Memory B cell (primary cell): ENCODE results near the gene NR2C1.

ENCODE experiments used
- ATAC-seq: fragments of 150-1000 bp; cut with Tn5 transposase; 2 replicates; pipeline ENCODE4 v1.10.0; 2021; ENCODE audit warnings: low read depth, mild to moderate bottlenecking, moderate library complexity
- DNase-seq, 2 donors: peaks; one replicate each; pipeline ENCODE4 v3.0.0; 2022; ENCODE audit warnings: low spot score in 2 of 2
- H3K27ac Mint-ChIP-seq: one replicate; pipeline ENCODE4 v1.8.0; 2022; ENCODE audit warnings: mild to moderate bottlenecking, moderate library complexity, mixed read lengths
- H3K27me3 Mint-ChIP-seq: one replicate; pipeline ENCODE4 v1.8.0; 2022; ENCODE audit warnings: mixed read lengths
- H3K36me3 Mint-ChIP-seq: one replicate; pipeline ENCODE4 v1.8.0; 2022; ENCODE audit warnings: mild to moderate bottlenecking, mixed read lengths
- H3K4me1 Mint-ChIP-seq: one replicate; pipeline ENCODE4 v1.8.0; 2022; ENCODE audit warnings: mixed read lengths
- H3K4me3 Mint-ChIP-seq: one replicate; pipeline ENCODE4 v1.8.0; 2022; ENCODE audit warnings: mild to moderate bottlenecking, moderate library complexity, mixed read lengths
- H3K9me3 Mint-ChIP-seq: one replicate; pipeline ENCODE4 v1.8.0; 2022; ENCODE audit warnings: mixed read lengths

NR2C1 gene

GRCh38 chr12:95066091-95066855 lies 7.1 kb downstream of the NR2C1 start:
- DNase-seq (no peak), ATAC-seq (no peak)
- Mint-ChIP-seq H3K4me3 (no peak overlapping the region), H3K9me3 (no peaks in the 10 kb centered on the region), H3K4me1 (peaks cover 13% of the 10 kb centered on the region), H3K36me3 (peaks cover 18% of the 10 kb centered on the region), H3K27me3 (no peaks in the 10 kb centered on the region), H3K27ac (no peak overlapping the region)

GRCh38 chr12:95060951-95061350 lies 12.5 kb downstream of the NR2C1 start:
- no peak for ATAC-seq
- Mint-ChIP-seq H3K4me1 (peaks cover 3% of the 10 kb centered on the region), H3K27ac (no peak overlapping the region), H3K27me3 (no peaks in the 10 kb centered on the region), H3K4me3 (no peak overlapping the region), H3K36me3 (peaks cover 15% of the 10 kb centered on the region), H3K9me3 (no peaks in the 10 kb centered on the region)
- no peak for DNase-seq

GRCh38 chr12:95059984-95060383 lies 13.4 kb downstream of the NR2C1 start:
- DNase-seq (no peak), ATAC-seq (no peak)
- Mint-ChIP-seq H3K4me1 (peaks cover 3% of the 10 kb centered on the region), H3K27ac (no peak overlapping the region), H3K36me3 (peaks cover 15% of the 10 kb centered on the region), H3K4me3 (no peak overlapping the region), H3K9me3 (no peaks in the 10 kb centered on the region), H3K27me3 (no peaks in the 10 kb centered on the region)

GRCh38 chr12:95057424-95057823 lies 16.0 kb downstream of the NR2C1 start:
- no peaks in the 10 kb centered on the region for H3K27me3 Mint-ChIP-seq
- DNase-seq (no peak), ATAC-seq (no peak)
- no peak overlapping the region for H3K4me3 Mint-ChIP-seq
- no peaks in the 10 kb centered on the region for H3K9me3 Mint-ChIP-seq
- H3K4me1 Mint-ChIP-seq: no peaks in the 10 kb centered on the region
- H3K36me3 Mint-ChIP-seq: peaks cover 13% of the 10 kb centered on the region
- no peak overlapping the region for H3K27ac Mint-ChIP-seq

- Mint-ChIP-seq H3K9me3 (no peaks in the 10 kb centered on the region), H3K27me3 (no peaks in the 10 kb centered on the region), H3K4me1 (no peaks in the 10 kb centered on the region), H3K27ac (no peak overlapping the region), H3K36me3 (peaks cover 9% of the 10 kb centered on the region), H3K4me3 (no peak overlapping the region)
- DNase-seq (no peak), ATAC-seq (no peak)
Observed at GRCh38 chr12:95055057-95055456, 18.4 kb downstream of the NR2C1 start.

- H3K36me3 Mint-ChIP-seq: peaks cover 9% of the 10 kb centered on the region
- ATAC-seq: no peak
Observed at GRCh38 chr12:95054206-95054605, 19.2 kb downstream of the NR2C1 start.

GRCh38 chr12:95051241-95051640 lies 22.2 kb downstream of the NR2C1 start:
- Mint-ChIP-seq H3K27ac (no peak overlapping the region), H3K36me3 (peaks cover 18% of the 10 kb centered on the region), H3K9me3 (no peaks in the 10 kb centered on the region), H3K4me3 (no peak overlapping the region), H3K27me3 (no peaks in the 10 kb centered on the region), H3K4me1 (no peaks in the 10 kb centered on the region)
- ATAC-seq (no peak), DNase-seq (no peak)

More at GRCh38 chr12:95054206-95054605, 19.2 kb downstream of the NR2C1 start:
- no peak overlapping the region for H3K27ac Mint-ChIP-seq
- H3K9me3 Mint-ChIP-seq: no peaks in the 10 kb centered on the region
- H3K4me1 Mint-ChIP-seq: no peaks in the 10 kb centered on the region
- no peaks in the 10 kb centered on the region for H3K27me3 Mint-ChIP-seq
- DNase-seq: no peak
- no peak overlapping the region for H3K4me3 Mint-ChIP-seq

GRCh38 chr12:95037906-95038305 lies 35.5 kb downstream of the NR2C1 start:
- Mint-ChIP-seq H3K36me3 (peaks cover 12% of the 10 kb centered on the region), H3K4me3 (no peak overlapping the region), H3K4me1 (peaks cover 2% of the 10 kb centered on the region), H3K9me3 (no peaks in the 10 kb centered on the region), H3K27me3 (no peaks in the 10 kb centered on the region), H3K27ac (no peak overlapping the region)
- DNase-seq (no peak), ATAC-seq (no peak)

- Mint-ChIP-seq H3K4me1 (peaks cover 2% of the 10 kb centered on the region), H3K4me3 (no peak overlapping the region), H3K36me3 (peaks cover 2% of the 10 kb centered on the region), H3K27ac (no peak overlapping the region), H3K27me3 (no peaks in the 10 kb centered on the region), H3K9me3 (no peaks in the 10 kb centered on the region)
- no peak for ATAC-seq
- DNase-seq: no peak
Observed at GRCh38 chr12:95034750-95035149, 38.7 kb downstream of the NR2C1 start.

- no peak for ATAC-seq
- Mint-ChIP-seq H3K4me3 (no peak overlapping the region), H3K4me1 (peaks cover 4% of the 10 kb centered on the region), H3K9me3 (no peaks in the 10 kb centered on the region), H3K27me3 (no peaks in the 10 kb centered on the region), H3K27ac (no peak overlapping the region), H3K36me3 (peaks cover 8% of the 10 kb centered on the region)
- DNase-seq: no peak
Observed at GRCh38 chr12:95022477-95022876, 50.9 kb downstream of the NR2C1 start.

- Mint-ChIP-seq H3K4me1 (peaks cover 6% of the 10 kb centered on the region), H3K4me3 (no peak overlapping the region), H3K9me3 (peaks cover 6% of the 10 kb centered on the region), H3K27ac (no peak overlapping the region), H3K27me3 (no peaks in the 10 kb centered on the region), H3K36me3 (peaks cover 15% of the 10 kb centered on the region)
- ATAC-seq (peak; percentile 47), DNase-seq (no peak)
Observed at GRCh38 chr12:95017482-95017881, 55.9 kb downstream of the NR2C1 start.

- DNase-seq (no peak), ATAC-seq (no peak)
- Mint-ChIP-seq H3K4me1 (peaks cover 9% of the 10 kb centered on the region), H3K27ac (no peak overlapping the region), H3K36me3 (peaks cover 17% of the 10 kb centered on the region), H3K9me3 (peaks cover 6% of the 10 kb centered on the region), H3K27me3 (no peaks in the 10 kb centered on the region), H3K4me3 (no peak overlapping the region)
Observed at GRCh38 chr12:95016120-95016519, 57.3 kb downstream of the NR2C1 start.

- Mint-ChIP-seq H3K4me3 (no peak overlapping the region), H3K27ac (no peak overlapping the region), H3K4me1 (peaks cover 14% of the 10 kb centered on the region), H3K36me3 (peaks cover 15% of the 10 kb centered on the region), H3K27me3 (no peaks in the 10 kb centered on the region), H3K9me3 (peaks cover 6% of the 10 kb centered on the region)
- ATAC-seq: no peak
- no peak for DNase-seq
Observed at GRCh38 chr12:95014554-95014953, 58.9 kb downstream of the NR2C1 start.

- Mint-ChIP-seq H3K27me3 (no peaks in the 10 kb centered on the region), H3K4me3 (no peak overlapping the region)
- ATAC-seq: no peak
Observed at GRCh38 chr12:95006206-95006605, 67.2 kb downstream of the NR2C1 start.

GRCh38 chr12:95004610-95005009 lies 68.8 kb downstream of the NR2C1 start:
- no peaks in the 10 kb centered on the region for H3K27me3 Mint-ChIP-seq
- H3K9me3 Mint-ChIP-seq: peaks cover 2% of the 10 kb centered on the region
- H3K4me1 Mint-ChIP-seq: peaks cover 12% of the 10 kb centered on the region
- H3K4me3 Mint-ChIP-seq: peak overlapping the region; percentile 55
- ATAC-seq (no peak), DNase-seq (no peak)
- H3K27ac Mint-ChIP-seq: peak overlapping the region; percentile 87
- H3K36me3 Mint-ChIP-seq: peaks cover 3% of the 10 kb centered on the region

More at GRCh38 chr12:95006206-95006605, 67.2 kb downstream of the NR2C1 start:
- Mint-ChIP-seq H3K9me3 (peaks cover 2% of the 10 kb centered on the region), H3K36me3 (peaks cover 3% of the 10 kb centered on the region), H3K4me1 (peaks cover 11% of the 10 kb centered on the region), H3K27ac (no peak overlapping the region)
- no peak for DNase-seq
